B cell (primary cell): ENCODE measurements around the gene AIFM2.

Experiments used
- EZH2 ChIP-seq: IDR thresholded peaks from 2 replicates; pipeline ENCODE4 v1.6.1; 2012; ENCODE audit warnings: borderline replicate concordance, low read depth, mild to moderate bottlenecking, moderate library complexity, low read length; ENCODE audit not compliant: insufficient read depth, poor library complexity, severe bottlenecking
- TF ChIP-seq, protein P1 (sequence below): fragments of 200-600 bp; IDR thresholded peaks from one replicate; pipeline ENCODE4 v1.8.0; 2022; ENCODE audit warnings: antibody characterized with exemption, mild to moderate bottlenecking

DNA sequence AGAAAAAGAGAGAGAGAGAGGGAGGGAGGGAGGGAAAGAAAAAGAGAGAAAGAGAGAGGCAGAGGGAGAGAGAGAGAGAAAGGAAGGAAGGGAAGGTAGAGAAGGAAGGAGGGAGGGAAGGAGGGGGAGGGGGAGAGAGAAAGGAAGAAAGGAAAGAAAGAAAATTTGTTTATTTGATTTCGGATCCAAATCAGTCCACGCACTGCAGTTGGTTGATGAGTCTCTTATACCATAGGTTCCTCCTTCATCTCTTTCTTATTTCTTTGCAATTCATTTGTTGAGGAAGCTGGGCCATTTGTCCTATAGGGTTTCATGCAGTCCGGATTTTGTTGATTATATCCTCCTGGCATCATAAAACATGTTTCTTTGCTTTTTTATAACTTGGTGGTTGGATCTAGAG is 34.4 kb downstream of the AIFM2 start:
- TF ChIP-seq, protein P1, sequence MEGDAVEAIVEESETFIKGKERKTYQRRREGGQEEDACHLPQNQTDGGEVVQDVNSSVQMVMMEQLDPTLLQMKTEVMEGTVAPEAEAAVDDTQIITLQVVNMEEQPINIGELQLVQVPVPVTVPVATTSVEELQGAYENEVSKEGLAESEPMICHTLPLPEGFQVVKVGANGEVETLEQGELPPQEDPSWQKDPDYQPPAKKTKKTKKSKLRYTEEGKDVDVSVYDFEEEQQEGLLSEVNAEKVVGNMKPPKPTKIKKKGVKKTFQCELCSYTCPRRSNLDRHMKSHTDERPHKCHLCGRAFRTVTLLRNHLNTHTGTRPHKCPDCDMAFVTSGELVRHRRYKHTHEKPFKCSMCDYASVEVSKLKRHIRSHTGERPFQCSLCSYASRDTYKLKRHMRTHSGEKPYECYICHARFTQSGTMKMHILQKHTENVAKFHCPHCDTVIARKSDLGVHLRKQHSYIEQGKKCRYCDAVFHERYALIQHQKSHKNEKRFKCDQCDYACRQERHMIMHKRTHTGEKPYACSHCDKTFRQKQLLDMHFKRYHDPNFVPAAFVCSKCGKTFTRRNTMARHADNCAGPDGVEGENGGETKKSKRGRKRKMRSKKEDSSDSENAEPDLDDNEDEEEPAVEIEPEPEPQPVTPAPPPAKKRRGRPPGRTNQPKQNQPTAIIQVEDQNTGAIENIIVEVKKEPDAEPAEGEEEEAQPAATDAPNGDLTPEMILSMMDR, result no peak
- no peak for TF ChIP-seq EZH2
